Measurements from ENCODE around the gene PLA1A.
"Not testable (repeated sequence)": the region's sequence is repeated elsewhere in the genome, so short reads cannot be mapped to it uniquely, and the experiment has no call there.

Gene PLA1A

GRCh38 chr3:119579366-119580066 lies 18.2 kb upstream of the PLA1A start, which contains the start of gene ADPRH:
TSS of gene ADPRH (plus strand) at chr3:119579492. CDS start at chr3:119582170, 2,678 bp downstream.
- DNase-seq (ENCODE audit: low read depth), result peak; percentile 4

- DNase-seq (ENCODE audit: low read depth), result no peak
These were observed 17.5 kb upstream of the PLA1A start for GRCh38 chr3:119580067-119580760.

GRCh38 chr3:119582178-119582577 lies 15.5 kb upstream of the PLA1A start:
- DNase-seq (ENCODE audit: low read depth), result no peak

- DNase-seq (ENCODE audit: low read depth), result no peak
These were observed 12.5 kb upstream of the PLA1A start for GRCh38 chr3:119585208-119585607.

GRCh38 chr3:119585856-119586570 lies 11.7 kb upstream of the PLA1A start:
- DNase-seq (ENCODE audit: low read depth), result no peak

GRCh38 chr3:119586733-119587172 lies 10.9 kb upstream of the PLA1A start:
- no peak for DNase-seq (ENCODE audit: low read depth)

GRCh38 chr3:119588112-119588511 lies 9.6 kb upstream of the PLA1A start:
- no peak for DNase-seq (ENCODE audit: low read depth)

- no peak for DNase-seq (ENCODE audit: low read depth)
These were observed 8.4 kb upstream of the PLA1A start for GRCh38 chr3:119589102-119589773.

- no peak for DNase-seq (ENCODE audit: low read depth)
These were observed 7.0 kb upstream of the PLA1A start for GRCh38 chr3:119590706-119591105.

GRCh38 chr3:119592861-119593260 lies 4.8 kb upstream of the PLA1A start:
- no peak for DNase-seq (ENCODE audit: low read depth)

- no peak for DNase-seq (ENCODE audit: low read depth)
These were observed 3.6 kb upstream of the PLA1A start for GRCh38 chr3:119594066-119594465.

- not testable (repeated sequence) for DNase-seq (ENCODE audit: low read depth)
These were observed 2.8 kb upstream of the PLA1A start for GRCh38 chr3:119594929-119595328.

GRCh38 chr3:119595639-119596334 lies 1.9 kb upstream of the PLA1A start:
- no peak for DNase-seq (ENCODE audit: low read depth)

- DNase-seq (ENCODE audit: low read depth), result no peak
These were observed 1.3 kb upstream of the PLA1A start for GRCh38 chr3:119596398-119596797.

GRCh38 chr3:119598410-119599098 lies 869 bp downstream of the PLA1A start:
- DNase-seq (ENCODE audit: low read depth), result no peak

GRCh38 chr3:119599558-119600174 lies 2.0 kb downstream of the PLA1A start:
- DNase-seq (ENCODE audit: low read depth), result no peak

GRCh38 chr3:119600732-119601131 lies 3.0 kb downstream of the PLA1A start:
- no peak for DNase-seq (ENCODE audit: low read depth)

GRCh38 chr3:119601154-119601553 lies 3.5 kb downstream of the PLA1A start:
- no peak for DNase-seq (ENCODE audit: low read depth)

- DNase-seq (ENCODE audit: low read depth), result no peak
These were observed 5.0 kb downstream of the PLA1A start for GRCh38 chr3:119602676-119603075.

GRCh38 chr3:119604878-119605277 lies 7.2 kb downstream of the PLA1A start:
- no peak for DNase-seq (ENCODE audit: low read depth)
